GM21515 (cell line): ENCODE results near the gene TMEM178A.
"Not testable (repeated sequence)": the region's sequence is repeated elsewhere in the genome, so short reads cannot be mapped to it uniquely, and the experiment has no call there.

Experiments used
- ATAC-seq: cut with Tn5 transposase; IDR thresholded peaks from one replicate; pipeline ENCODE4 v1.9.1; 2021; ENCODE audit not compliant: unreplicated experiment

Gene TMEM178A

DNA sequence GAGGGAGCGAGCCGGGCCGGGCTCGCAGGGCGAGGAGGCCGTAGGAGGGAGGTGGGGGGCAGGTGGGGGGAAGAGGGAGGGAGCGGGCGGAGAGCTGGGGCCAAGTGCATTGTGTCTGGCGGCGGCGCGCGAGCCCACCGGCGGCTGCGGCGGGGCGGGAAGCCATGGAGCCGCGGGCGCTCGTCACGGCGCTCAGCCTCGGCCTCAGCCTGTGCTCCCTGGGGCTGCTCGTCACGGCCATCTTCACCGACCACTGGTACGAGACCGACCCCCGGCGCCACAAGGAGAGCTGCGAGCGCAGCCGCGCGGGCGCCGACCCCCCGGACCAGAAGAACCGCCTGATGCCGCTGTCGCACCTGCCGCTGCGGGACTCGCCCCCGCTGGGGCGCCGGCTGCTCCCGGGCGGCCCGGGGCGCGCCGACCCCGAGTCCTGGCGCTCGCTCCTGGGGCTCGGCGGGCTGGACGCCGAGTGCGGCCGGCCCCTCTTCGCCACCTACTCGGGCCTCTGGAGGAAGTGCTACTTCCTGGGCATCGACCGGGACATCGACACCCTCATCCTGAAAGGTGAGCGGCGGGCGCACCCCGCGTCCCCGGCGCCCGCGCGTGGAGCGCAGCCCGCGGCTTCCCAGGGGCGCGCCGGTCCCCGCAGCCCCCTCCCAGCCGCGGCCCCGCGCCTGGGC is at the start of gene TMEM178A:
Gene TMEM178A, plus strand, starts transcription at position 107 of the 680 bp plus-strand sequence. Its CDS starts 58 bp downstream, at position 165.
- no peak for ATAC-seq

DNA sequence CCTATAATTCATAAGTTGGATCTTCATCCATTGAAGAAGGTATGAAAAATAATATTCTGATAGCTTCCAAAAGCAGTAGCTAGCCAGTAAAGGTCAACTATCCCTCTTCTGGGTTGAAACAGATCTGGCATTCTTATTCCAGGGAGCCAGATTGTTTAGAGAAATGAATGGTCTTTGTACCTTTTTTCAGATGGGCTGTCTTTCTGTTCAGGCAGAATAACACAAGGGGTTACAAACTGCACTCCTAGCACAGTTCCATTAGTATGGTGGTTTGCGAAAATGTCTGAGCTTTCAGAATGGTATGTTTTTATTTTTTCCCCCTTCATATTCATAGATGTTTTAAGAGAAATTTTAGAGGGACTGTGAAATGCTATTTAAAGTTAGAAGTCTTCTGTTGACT is 47.5 kb upstream of the TMEM178A start:
- no peak for ATAC-seq

DNA sequence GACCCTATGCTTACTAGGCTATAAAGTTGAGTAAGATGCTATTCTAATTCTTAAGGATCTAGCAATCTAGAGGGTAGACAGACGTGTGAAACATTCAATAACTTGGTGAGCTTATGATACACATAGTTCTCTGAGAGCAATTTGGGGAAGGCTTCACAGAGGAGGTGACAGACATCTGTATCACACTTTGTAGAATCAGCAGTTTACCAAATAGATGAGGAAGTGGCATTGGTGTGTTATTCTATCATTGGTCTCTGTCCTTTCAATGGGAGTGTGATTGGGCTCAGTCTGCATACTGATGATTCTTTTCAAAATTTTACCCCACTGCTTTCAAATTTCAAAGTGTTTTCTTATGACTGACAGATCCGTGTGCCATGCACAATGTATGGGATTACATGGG is 47.0 kb upstream of the TMEM178A start:
- no peak for ATAC-seq

DNA sequence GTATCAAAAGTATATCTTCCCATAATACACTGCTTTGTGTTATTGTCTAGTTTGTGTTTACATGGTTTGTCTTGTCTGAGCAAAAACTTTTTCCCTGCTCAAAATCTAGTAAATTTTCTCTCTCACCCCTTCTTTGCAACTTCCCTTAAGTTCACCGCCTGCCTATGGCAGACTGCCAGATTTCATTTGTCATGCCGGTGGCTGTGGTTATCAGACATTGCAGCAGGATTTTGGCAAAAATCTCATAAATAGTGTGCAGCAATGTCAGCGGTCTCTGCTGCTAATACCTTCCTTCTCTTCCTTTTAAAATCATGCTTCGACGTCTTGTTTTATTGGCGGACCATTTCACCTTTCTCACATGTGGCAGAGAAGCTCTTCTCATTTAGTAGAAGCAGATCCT is 45.6 kb upstream of the TMEM178A start:
- no peak for ATAC-seq

DNA sequence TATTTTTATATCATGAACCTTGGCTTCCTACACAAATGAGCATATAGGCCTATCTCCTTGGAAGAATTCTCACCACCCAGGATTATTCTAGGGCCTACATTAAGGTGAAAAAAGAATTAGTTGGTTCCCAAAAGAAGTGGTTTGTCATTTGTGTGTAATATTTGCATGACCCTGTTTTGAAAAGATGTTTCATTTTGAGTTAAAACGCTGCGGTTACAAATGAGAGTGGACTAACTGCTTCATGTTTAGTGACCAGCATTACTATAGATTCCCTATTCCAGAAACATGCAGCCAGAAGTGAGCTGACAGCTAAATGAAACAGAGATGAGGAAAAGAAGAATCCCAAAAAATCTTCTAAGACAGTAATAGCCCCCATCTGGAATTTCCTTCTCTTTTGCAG is 44.1 kb upstream of the TMEM178A start:
- ATAC-seq: no peak

DNA sequence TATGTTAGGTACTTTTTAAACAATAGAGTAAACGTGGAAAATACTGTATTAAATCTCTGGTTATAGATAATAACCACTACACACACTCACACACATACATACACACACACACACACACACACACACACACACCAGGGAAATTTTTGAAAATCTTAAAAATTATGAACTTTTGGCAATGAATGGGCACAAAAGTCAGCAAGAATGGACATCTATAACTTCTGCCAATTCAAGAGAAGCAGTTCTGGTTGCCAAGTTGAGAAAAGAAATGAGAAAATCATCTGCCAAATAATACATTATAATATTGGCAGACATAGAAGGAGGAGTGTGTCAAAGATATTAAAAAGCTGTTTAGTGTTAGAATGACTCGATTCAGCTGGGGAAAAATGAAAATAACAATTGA is 42.9 kb upstream of the TMEM178A start:
- ATAC-seq: no peak

DNA sequence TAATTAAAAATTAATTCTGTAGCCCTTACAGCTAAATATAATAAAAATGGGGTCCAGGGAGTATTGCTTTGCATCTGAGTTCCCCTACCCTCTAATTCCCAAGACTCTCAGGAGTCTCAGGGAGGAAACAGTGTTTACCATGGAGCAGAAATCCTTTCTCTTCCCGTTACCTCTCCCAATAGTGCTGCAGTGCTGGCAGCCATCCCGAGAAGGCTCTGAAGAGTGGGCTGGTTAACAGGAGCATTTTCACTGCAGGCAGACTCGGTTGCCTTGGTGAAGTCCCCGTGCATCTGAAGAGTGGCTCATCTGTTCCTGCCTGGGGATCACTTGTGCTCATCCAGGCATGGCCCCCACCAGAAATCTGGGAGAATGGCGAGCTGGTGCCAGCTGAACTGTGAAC is 41.8 kb upstream of the TMEM178A start:
- ATAC-seq: no peak

DNA sequence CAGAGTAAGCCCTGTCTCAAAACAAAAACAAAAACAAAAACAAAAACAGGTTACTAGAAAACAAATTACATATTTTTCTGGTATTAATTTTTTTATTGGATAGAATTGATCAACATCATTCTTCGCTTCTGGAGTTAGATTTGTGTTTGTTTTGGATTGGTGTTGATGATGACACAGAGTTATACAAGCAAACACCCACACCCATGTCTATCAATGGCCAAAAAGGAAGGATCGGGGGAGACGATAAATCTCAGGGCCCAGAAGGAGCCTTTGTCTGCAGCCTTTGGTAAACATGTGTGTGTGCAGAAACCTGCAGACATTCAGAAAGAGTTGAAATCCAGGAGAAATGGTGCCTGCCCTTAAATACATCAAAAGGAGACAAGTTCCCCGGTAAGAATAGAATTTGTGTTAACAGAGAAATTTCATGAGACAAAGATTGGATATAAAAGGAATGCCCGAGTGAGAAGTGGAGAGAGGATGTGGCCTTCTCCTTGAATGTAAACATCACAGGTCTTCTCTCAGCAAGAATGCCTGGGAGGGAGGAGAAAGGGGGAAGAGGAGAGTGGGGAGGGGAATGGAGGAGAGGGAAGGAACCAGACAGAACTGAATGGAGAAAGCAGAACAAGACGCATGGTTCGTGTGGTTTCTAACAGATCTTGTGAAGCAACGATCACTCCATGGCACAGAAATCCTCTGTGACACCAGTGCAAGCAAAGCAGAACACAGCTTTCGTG is 40.4 kb upstream of the TMEM178A start:
- no peak for ATAC-seq

DNA sequence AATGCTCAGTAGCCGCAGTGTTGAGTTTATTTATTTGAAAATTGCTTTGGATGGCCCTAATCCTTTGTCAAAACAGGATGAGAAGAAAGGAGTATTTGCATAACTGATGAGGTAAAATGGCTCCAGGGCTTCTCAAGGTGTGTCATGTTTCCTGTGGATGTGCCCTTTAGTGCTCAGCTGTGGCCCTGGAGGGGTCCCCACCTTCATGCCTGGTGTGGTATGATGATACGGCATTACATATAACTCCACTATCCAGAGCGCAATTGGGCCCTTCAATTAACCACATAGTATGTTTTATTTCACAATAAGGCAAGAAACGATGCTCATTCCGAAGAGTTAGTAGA is 39.8 kb upstream of the TMEM178A start:
- ATAC-seq: no peak

DNA sequence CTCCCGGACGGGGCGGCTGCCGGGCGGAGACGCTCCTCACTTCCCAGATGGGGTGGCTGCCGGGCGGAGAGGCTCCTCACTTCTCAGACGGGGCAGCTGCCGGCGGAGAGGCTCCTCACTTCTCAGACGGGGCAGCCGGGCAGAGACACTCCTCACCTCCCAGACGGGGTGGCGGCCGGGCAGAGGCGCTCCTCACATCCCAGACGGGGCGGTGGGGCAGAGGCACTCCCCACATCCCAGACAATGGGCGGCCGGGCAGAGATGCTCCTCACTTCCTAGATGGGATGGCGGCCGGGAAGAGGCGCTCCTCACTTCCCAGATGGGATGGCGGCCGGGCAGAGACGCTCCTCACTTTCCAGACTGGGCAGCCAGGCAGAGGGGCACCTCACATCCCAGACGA is 37.4 kb upstream of the TMEM178A start:
- not testable (repeated sequence) for ATAC-seq

DNA sequence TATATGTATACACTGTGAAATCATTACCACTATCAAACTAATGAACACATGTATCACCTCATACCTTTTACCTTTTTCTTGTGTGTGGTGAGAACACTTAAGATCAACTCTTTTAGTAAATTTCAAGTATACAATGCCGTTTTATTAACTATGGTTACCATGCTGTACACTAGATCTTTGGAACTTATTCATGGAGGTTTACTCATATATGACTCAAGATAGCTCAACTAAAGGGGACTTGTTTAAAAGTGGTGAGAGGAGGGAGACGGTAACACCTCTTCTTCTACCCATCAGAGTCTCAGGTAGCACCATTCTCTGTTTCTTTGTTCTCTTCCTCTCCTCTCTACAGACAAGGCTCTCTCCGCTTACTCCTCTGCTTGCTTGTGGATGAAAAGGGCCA is 36.1 kb upstream of the TMEM178A start:
- ATAC-seq: no peak

DNA sequence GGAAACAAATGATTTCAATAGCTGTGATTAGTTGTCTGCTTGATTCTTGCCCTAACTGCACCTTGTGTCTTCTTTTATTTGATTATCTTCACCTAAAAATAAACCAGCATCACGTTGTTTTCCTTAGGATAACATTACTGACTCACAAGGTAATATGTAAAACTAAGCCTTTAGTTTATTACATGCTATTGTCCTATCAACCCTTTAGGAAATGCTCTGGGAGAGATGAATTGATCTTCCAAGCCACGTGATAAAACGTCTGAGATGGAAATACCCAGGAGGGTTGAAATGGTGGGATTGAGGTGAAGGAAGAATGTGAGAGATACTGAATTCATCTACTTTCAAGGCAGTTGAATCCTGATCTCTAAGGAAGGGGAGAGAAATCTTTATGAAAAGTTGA is 34.5 kb upstream of the TMEM178A start:
- ATAC-seq: no peak

DNA sequence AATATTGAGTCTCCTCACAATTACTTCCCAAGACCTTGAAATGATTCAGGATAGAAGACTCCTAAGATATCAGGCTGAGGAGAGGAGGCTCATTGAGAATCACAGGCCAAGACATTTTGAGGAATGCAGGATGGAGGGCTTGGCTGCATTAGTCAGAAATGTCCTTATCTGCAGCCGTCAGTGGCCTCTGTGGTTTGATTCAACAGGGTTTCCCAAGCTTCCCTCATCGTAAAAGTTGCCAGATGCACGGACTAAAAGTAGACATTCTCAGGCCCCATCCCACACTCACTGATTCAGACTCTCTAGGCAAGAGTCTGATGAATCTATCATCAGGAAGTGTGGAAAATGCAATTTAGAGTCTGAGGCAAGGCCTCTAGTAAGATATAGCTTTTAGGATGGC is 34.0 kb upstream of the TMEM178A start:
- no peak for ATAC-seq

DNA sequence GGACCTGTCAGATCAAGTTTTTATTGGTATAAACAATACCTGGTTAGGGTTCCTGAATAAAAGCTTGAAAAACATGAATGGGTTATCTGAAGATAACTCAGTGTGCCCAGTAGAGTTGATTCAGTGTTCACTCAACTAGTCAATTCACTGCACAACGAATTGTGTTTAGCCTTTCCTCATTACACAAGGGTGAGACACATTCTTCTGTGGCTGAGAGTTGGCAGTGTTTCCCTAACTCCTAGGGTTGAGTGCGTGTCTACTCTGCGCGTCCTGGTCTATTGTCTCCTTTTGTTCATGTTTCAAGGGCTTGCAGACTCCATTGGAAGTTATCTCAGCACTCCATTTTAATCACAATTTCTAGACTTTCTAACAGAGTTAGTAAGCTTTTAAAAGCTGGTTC is 32.8 kb upstream of the TMEM178A start:
- ATAC-seq: no peak

DNA sequence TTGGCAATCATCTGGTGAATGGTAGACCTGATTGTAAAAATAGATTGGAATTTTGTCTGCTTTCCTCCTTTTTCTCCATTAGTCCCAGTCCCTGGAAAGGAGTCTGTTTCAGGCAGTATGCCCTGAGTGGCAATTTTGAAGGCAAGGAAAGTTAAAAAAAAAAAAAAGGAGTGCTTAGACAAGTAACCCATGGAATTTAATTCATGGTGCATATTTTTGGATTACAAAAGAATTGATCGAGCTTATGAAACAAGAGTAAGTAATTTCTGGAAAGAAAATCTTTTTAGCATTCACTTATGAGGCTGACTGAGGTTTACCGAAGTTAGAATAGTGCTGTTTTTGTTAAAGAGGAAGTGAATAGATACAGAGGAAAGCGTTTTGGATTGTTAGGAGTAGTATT is 29.4 kb upstream of the TMEM178A start:
- ATAC-seq: no peak

DNA sequence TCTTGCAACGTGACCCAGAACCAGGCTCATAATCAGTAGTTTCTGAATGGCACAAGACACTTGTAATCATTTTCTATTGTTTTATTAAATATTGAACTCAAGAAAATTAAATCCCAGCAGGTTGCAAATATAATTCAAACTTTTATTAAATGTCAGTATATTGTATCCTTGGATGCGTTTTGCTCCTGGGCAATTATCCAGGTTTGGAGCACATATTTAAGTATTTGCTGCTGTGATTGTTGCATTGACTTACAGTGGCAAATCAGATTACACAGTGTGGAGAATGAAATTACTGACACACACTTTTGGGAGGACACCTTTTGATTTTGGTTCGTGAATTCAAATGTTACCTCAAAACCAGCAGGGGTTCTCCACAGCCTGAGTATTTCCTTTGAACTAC is 27.1 kb upstream of the TMEM178A start:
- no peak for ATAC-seq

DNA sequence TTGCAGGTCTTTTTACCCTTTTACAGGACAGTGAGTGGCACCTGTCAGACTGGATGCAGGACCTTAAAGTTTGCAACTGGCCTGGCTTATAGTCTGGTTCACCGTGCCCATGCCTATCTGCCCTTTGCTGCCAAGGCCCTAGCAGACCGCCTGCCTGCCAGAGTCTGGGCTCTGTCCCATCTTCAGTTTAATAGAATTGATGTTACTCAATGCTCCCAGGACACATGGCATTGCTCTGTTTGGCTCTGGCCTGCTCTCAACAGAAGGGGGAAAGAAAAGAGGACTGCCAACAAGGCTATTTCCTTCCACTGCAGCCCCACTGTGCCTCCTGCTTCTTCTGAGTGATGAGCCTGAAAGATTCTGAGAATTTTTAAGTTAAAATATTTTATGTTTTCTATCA is 25.6 kb upstream of the TMEM178A start:
- no peak for ATAC-seq

DNA sequence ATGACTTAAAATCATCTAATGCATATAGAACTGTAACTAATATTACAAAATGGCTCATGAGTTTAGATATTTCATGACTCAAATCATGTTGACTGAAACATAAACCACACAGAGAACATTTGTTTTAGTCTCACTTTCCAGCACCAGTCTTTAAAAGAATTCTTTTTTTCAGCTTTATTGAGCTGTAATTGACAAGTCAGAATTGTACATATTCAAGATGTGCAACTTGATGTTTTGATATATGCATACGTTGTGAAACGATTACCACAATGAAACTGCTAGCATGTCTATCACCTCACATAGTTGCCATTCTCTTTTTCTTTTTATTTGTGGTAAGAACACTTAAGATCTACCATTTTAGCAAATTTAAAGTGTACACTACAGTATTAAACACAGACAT is 25.0 kb upstream of the TMEM178A start:
- ATAC-seq: no peak

DNA sequence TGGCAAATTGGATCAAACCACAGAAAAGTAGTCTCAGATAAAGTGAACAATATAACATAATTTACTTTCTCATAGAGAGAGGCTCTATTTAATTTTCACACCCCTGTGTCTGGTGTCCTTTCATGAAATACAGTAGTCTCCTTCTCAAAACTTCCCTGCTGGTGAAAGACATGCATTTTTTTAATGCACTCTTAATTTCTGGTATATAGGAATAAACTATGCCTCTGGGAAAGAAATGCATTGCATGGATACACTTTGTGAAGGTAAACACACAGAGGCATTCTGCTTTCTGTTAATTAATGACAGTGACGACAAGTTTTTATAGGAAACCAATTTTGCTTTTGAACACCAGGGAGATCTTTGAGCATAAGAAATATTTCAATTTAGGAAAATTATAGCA is 24.1 kb upstream of the TMEM178A start:
- ATAC-seq: no peak

DNA sequence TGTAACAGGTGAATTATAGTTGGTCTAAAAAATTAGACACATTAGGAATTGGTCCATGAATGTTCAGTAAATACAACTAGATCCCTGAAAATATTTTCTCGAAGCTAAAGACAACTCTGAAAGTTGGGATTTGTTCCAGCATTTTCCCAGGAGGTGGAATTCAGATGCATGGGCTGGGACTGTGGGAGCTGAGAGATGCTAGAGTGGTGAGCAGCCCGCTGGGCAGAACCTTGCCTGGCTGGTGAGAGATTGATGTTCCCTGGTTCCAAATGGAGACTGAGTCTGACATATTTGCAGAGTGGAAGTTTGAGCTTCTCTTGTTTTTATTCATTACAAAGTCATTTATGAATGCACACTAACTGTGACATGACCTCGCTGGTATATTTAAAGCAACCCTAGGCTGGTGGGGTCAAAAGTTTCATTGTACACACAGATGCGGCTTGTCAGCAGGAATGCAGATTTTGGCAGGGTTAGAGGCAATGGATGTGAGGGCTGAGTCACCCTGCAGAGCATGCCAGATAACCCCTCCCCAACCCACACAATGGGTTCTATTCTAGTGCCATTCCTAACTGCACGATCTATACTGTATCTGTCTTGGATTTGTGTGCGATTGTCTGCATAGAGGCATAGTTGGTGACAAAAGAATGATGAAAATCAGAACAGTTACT is 23.5 kb upstream of the TMEM178A start:
- ATAC-seq: no peak

DNA sequence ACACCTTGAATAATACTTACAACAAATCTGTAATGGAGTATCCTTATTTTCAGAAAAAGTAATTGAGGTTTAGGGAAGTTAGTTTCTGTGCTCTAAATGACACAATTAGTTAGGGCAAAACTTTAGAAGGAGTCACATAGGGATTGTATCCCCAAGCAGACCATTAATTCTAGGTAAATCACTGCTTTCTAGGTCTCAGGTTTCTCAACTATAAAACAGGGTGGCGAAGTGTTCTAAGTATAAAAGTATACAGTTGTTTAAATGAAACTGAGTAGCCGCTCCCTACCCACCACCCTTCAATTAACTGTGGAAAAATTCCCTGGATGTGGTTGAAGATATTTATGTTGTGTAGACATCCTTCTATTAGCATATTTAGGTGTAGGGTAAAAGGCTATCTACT is 19.9 kb upstream of the TMEM178A start:
- ATAC-seq: no peak

DNA sequence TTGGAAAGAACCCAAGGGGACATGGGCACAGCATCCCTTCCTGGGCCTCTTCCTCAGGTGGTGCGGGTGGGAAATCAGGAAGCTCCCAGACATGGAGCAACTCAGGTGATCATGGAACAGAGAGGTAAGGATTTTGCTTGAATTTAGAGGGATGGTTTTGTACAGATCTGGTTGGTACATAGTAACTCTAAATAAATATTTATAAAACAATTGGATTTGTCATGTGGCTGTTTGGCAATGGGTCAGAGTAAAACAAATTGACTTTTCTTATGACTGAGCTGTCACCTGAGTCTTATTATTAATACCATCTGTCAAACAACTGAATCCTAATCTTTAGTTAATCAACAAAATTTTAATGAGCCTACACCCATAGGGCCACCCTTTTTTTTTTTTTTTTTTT is 19.4 kb upstream of the TMEM178A start:
- no peak for ATAC-seq
